Right renal pelvis (tissue), 4 donors: ENCODE data around the gene SOSTDC1. TPM values are rescaled to one million over a fixed set of nuclear protein-coding genes. Genes with fewer than 3 reads are reported as not detected.
"Not testable (repeated sequence)": the region's sequence is repeated elsewhere in the genome, so short reads cannot be mapped to it uniquely, and the experiment has no call there.

Experiments
- DNase-seq, 4 donors: peaks; one replicate each; pipeline ENCODE4 v3.0.0-alpha.2; 2013; ENCODE audit warnings: low read depth in 4 of 4, low spot score in 3 of 4, missing footprints in 1 of 4
- polyA plus RNA-seq, 4 donors: library from polyadenylated mRNA; unstranded; fragments of 120-200 nt; gene quantifications; one replicate each; pipeline ENCODE4 v1.2.1, GENCODE V29; 2013; ENCODE audit not compliant: insufficient read length in 4 of 4

The SOSTDC1 gene
- polyA plus RNA-seq, 4 donors, result 51.3 to 62.8 (median 60.8) TPM

- no peak for DNase-seq
Measured at GRCh38 chr7:16463520-16463919, 2.0 kb downstream of the SOSTDC1 start.

- DNase-seq, result no peak
Measured at GRCh38 chr7:16462431-16462889, 3.1 kb downstream of the SOSTDC1 start.

GRCh38 chr7:16460789-16461493, 4.6 kb downstream of the SOSTDC1 start:
- no peak for DNase-seq

- not testable (repeated sequence) for DNase-seq
Measured at GRCh38 chr7:16456303-16456702, 9.2 kb downstream of the SOSTDC1 start.

- no peak for DNase-seq
Measured at GRCh38 chr7:16455591-16455990, 9.9 kb downstream of the SOSTDC1 start.

GRCh38 chr7:16450366-16450765, 15.2 kb downstream of the SOSTDC1 start:
- no peak for DNase-seq

GRCh38 chr7:16447876-16448275, 17.7 kb downstream of the SOSTDC1 start:
- DNase-seq, result no peak

GRCh38 chr7:16446508-16446907, 19.0 kb downstream of the SOSTDC1 start:
- DNase-seq, result no peak

GRCh38 chr7:16443871-16444270, 21.7 kb downstream of the SOSTDC1 start:
- not testable (repeated sequence) for DNase-seq

- no peak for DNase-seq
Measured at GRCh38 chr7:16438988-16439387, 26.6 kb downstream of the SOSTDC1 start.

- no peak for DNase-seq
Measured at GRCh38 chr7:16436306-16436705, 29.2 kb downstream of the SOSTDC1 start.

GRCh38 chr7:16433568-16434122, 31.9 kb downstream of the SOSTDC1 start:
- DNase-seq, result no peak

- no peak for DNase-seq
Measured at GRCh38 chr7:16432425-16432731, 33.2 kb downstream of the SOSTDC1 start.

GRCh38 chr7:16431646-16432424, 33.7 kb downstream of the SOSTDC1 start:
- DNase-seq, result peak in 1 of 4 donors; percentile 14

- no peak for DNase-seq
Measured at GRCh38 chr7:16430133-16430532, 35.4 kb downstream of the SOSTDC1 start.

- no peak for DNase-seq
Measured at GRCh38 chr7:16428672-16429071, 36.9 kb downstream of the SOSTDC1 start.

- DNase-seq, result no peak
Measured at GRCh38 chr7:16428182-16428581, 37.4 kb downstream of the SOSTDC1 start.

GRCh38 chr7:16423761-16424160, 41.8 kb downstream of the SOSTDC1 start:
- no peak for DNase-seq

- no peak for DNase-seq
Measured at GRCh38 chr7:16422917-16423316, 42.6 kb downstream of the SOSTDC1 start.

- no peak for DNase-seq
Measured at GRCh38 chr7:16422103-16422435, 43.5 kb downstream of the SOSTDC1 start.

- peak in 1 of 4 donors; percentile 58 for DNase-seq
Measured at GRCh38 chr7:16421333-16422102, 44.0 kb downstream of the SOSTDC1 start, which contains the start of gene CRPPA. Gene CRPPA (minus strand): TSS chr7:16421538. CDS start chr7:16421322, 216 bp downstream.
